ENCODE data around the gene CYP11A1. TPM values are rescaled to one million over a fixed set of nuclear protein-coding genes. Genes with fewer than 3 reads are reported as not detected.

The CYP11A1 gene
- total and polyA plus RNA-seq, 8 donors, result 2.5 to 10.2 (median 4.2) TPM; not detected in 4

DNA sequence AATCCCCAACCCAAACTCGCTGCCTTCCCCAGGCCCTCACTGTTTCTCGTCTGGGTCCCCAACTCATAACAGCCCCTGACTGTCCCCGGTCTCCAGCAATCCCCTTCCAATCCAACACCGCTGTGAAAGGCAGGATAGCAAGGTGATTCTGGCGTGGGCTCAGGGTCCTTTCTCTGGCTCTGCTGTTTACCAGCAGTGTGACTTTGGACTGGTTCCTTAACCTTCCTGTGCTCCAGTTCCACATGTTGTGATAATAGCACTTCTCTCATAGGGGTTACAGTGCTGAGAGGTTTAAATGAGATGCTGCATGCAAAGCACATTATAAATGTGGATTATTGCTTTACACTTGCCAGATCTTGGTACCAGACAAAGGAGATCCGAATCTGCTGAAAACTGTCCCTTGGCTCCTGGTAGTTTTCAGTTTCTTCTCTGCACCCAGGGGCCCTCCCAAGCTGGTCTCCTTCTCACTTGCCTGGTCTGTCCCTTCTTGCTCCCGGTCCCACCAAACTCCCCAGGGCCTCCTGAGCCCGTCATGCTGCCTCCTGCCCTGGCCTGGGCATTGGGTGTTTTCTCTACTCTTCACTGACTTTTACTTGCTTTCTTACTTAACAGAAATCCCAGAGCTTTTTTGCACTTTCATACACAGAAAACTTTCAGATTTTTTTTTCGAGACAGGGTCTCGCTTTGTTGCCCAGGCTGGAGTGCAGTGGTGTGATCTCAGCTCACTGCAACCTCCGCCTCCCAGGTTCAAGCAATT, 26.8 kb upstream of the CYP11A1 start:
- Histone ChIP-seq H3K36me3 (no peaks in the 10 kb centered on the region), H3K4me1 (peaks cover 0 to 28% (median 13%) of the 10 kb centered on the region in 4 donors), H3K9me3 (no peaks in the 10 kb centered on the region), H3K27me3 (no peaks in the 10 kb centered on the region), H3K27ac (no peak overlapping the region), H3K4me3 (no peak overlapping the region)
- TF ChIP-seq POLR2AphosphoS5 (IDR thresholded peaks at IDR 0.05) (no peak), EP300 (IDR thresholded peaks at IDR 0.05) (no peak), POLR2A (IDR thresholded peaks at IDR 0.05) (no peak)
- TF ChIP-seq, protein P1, sequence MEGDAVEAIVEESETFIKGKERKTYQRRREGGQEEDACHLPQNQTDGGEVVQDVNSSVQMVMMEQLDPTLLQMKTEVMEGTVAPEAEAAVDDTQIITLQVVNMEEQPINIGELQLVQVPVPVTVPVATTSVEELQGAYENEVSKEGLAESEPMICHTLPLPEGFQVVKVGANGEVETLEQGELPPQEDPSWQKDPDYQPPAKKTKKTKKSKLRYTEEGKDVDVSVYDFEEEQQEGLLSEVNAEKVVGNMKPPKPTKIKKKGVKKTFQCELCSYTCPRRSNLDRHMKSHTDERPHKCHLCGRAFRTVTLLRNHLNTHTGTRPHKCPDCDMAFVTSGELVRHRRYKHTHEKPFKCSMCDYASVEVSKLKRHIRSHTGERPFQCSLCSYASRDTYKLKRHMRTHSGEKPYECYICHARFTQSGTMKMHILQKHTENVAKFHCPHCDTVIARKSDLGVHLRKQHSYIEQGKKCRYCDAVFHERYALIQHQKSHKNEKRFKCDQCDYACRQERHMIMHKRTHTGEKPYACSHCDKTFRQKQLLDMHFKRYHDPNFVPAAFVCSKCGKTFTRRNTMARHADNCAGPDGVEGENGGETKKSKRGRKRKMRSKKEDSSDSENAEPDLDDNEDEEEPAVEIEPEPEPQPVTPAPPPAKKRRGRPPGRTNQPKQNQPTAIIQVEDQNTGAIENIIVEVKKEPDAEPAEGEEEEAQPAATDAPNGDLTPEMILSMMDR (IDR thresholded peaks at IDR 0.05), result no peak
- DNase-seq, result no peak
- intact Hi-C loops (cut with DNase I; ENCODE audit: low total_unique reads), result no loop called here
- WGBS, 5 donors, result 87 to 90% (median 88%) methylated on average over 11 of the region's 11 CpGs

DNA sequence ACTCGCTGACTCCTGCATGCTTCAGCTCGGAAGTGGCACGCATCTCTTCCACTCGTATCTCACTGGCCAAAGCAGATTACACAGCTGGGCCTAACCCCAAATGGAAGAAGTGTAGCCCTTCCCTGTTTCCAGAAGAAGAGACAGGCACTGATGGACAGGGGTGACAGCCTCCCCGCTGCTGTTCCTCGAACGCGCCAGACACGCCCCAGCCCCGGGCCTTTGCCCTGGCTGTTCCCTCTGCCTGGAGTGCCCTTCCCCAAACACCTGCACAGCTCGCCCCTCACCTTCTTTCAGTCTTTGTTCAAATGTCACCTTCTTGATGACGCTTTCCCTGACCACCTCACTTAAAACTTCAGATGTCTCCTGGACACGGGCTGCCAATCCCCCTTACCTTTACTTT, 26.0 kb upstream of the CYP11A1 start:
- TF ChIP-seq POLR2AphosphoS5 (IDR thresholded peaks at IDR 0.05) (no peak), POLR2A (IDR thresholded peaks at IDR 0.05) (no peak), EP300 (IDR thresholded peaks at IDR 0.05) (no peak)
- TF ChIP-seq, protein P1 (IDR thresholded peaks at IDR 0.05), result no peak
- H3K9me3 ChIP-seq, result no peaks in the 10 kb centered on the region
- H3K4me3 ChIP-seq, result no peak overlapping the region
- no peaks in the 10 kb centered on the region for H3K36me3 ChIP-seq
- WGBS, 5 donors, result 82 to 91% (median 89%) methylated on average over 13 of the region's 13 CpGs
- DNase-seq, result no peak
- H3K4me1 ChIP-seq, result peaks cover 0 to 34% (median 13%) of the 10 kb centered on the region in 4 donors
- no peak overlapping the region for H3K27ac ChIP-seq
- intact Hi-C loops (cut with DNase I; ENCODE audit: low total_unique reads), result no loop called here
- no peaks in the 10 kb centered on the region for H3K27me3 ChIP-seq

DNA sequence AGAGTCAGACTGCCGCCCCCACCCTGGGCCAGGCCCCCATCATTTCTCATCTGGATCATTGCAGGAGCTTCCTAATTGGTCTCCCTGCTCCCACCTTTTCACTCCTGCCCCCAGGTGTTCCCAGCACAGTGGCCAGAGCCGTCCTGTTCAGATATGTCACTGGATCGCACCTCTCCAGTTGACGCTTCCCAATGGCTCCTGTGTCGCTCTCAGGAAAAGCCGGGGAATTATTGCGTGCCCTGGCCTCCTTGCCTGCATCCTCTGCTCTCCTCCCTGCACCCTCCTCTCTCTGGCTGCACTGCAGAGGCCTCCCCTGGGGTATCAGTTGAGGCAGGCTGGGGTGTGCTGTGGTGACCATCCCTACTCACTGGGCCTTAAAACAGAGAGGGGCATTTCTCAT, 25.5 kb upstream of the CYP11A1 start:
- no peaks in the 10 kb centered on the region for H3K27me3 ChIP-seq
- H3K36me3 ChIP-seq, result no peaks in the 10 kb centered on the region
- WGBS, 5 donors, result 75 to 94% (median 90%) methylated on average over 7 of the region's 7 CpGs
- intact Hi-C loops (cut with DNase I; ENCODE audit: low total_unique reads), result no loop called here
- no peaks in the 10 kb centered on the region for H3K9me3 ChIP-seq
- no peak for DNase-seq
- TF ChIP-seq POLR2AphosphoS5 (IDR thresholded peaks at IDR 0.05) (no peak), POLR2A (IDR thresholded peaks at IDR 0.05) (no peak), EP300 (IDR thresholded peaks at IDR 0.05) (no peak)
- TF ChIP-seq, protein P1 (IDR thresholded peaks at IDR 0.05), result no peak
- no peak overlapping the region for H3K27ac ChIP-seq
- peaks cover 0 to 34% (median 13%) of the 10 kb centered on the region in 4 donors for H3K4me1 ChIP-seq
- H3K4me3 ChIP-seq, result no peak overlapping the region

DNA sequence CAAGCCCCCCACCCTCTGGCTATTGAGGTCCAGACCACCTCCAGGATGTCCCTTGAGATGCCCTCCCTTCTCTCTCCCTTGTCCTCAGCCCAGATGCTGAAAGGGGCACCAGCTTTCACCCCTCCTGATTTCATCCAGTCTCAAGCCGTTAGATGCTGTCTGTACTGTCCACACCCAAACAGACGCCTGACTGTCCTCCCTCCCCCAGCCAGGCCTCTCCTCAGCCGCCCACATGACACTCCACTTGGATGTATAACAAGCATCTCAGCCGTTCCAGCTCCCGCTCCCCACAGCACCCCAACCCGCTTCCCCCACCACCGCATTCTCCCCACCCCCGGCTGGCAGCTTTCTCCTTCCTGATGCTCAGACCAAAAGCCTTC, 25.0 kb upstream of the CYP11A1 start:
- intact Hi-C loops (cut with DNase I; ENCODE audit: low total_unique reads), result no loop called here
- no peak for TF ChIP-seq POLR2AphosphoS5 (IDR thresholded peaks at IDR 0.05)
- no peak for TF ChIP-seq EP300 (IDR thresholded peaks at IDR 0.05)
- TF ChIP-seq POLR2A (IDR thresholded peaks at IDR 0.05), result no peak
- TF ChIP-seq, protein P1 (IDR thresholded peaks at IDR 0.05), result no peak
- WGBS, 5 donors, result 54 to 75% (median 71%) methylated on average over 8 of the region's 8 CpGs

More for the DNA sequence above, 25.0 kb upstream of the CYP11A1 start:
- no peak overlapping the region for H3K4me3 ChIP-seq
- no peak overlapping the region for H3K27ac ChIP-seq
- peak in 1 of 2 donors; percentile 83 for DNase-seq
- H3K9me3 ChIP-seq, result no peaks in the 10 kb centered on the region
- no peaks in the 10 kb centered on the region for H3K36me3 ChIP-seq
- H3K4me1 ChIP-seq, result peaks cover 0 to 29% (median 13%) of the 10 kb centered on the region in 4 donors
- H3K27me3 ChIP-seq, result no peaks in the 10 kb centered on the region

Data from stomach (tissue), 9 donors.